Mesenchymal stem cell (in vitro differentiated cells and primary cell): ENCODE measurements around the gene PPP1CB.

ENCODE experiments used
- DNase-seq: peaks from one replicate; pipeline ENCODE4 v3.0.0-alpha.2; 2013
- H2AFZ ChIP-seq: one replicate; pipeline ENCODE4 v1.6.1; 2013; ENCODE audit warnings: low read depth, mild to moderate bottlenecking, control low read depth, inconsistent platforms, low read length, moderate library complexity
- H2AK5ac ChIP-seq: 2 replicates; pipeline ENCODE4 v1.6.1; 2013; ENCODE audit warnings: low read length, moderate library complexity, mild to moderate bottlenecking, inconsistent platforms; ENCODE audit not compliant: severe bottlenecking
- H2BK120ac ChIP-seq: one replicate; pipeline ENCODE4 v1.6.1; 2013; ENCODE audit warnings: low read depth, mild to moderate bottlenecking, inconsistent platforms, low read length, moderate library complexity
- H2BK12ac ChIP-seq, 2 experiments: one replicate each; pipeline ENCODE4 v1.6.1; 2013; ENCODE audit warnings: inconsistent platforms in 2 of 2, low read length in 2 of 2, mild to moderate bottlenecking in 2 of 2, moderate library complexity in 2 of 2, control low read depth in 1 of 2
- H2BK15ac ChIP-seq: one replicate; pipeline ENCODE4 v1.6.1; 2013; ENCODE audit warnings: mild to moderate bottlenecking, low read depth, inconsistent platforms; ENCODE audit not compliant: poor library complexity, severe bottlenecking
- H2BK5ac ChIP-seq: 2 replicates; pipeline ENCODE4 v1.6.1; 2013; ENCODE audit warnings: low read depth, mild to moderate bottlenecking, low read length, control low read depth, inconsistent platforms; ENCODE audit not compliant: poor library complexity, severe bottlenecking
- H3K14ac ChIP-seq, 2 experiments: one replicate each; pipeline ENCODE4 v1.6.1; 2013; ENCODE audit warnings: inconsistent platforms in 2 of 2, low read length in 2 of 2, control low read depth in 1 of 2, mild to moderate bottlenecking in 1 of 2, moderate library complexity in 1 of 2
- H3K18ac ChIP-seq, 2 experiments: one replicate each; pipeline ENCODE4 v1.6.1; 2013; ENCODE audit warnings: inconsistent platforms in 2 of 2, low read length in 2 of 2, control low read depth in 1 of 2, low read depth in 1 of 2, mild to moderate bottlenecking in 1 of 2
- H3K23ac ChIP-seq, 2 experiments: one replicate each; pipeline ENCODE4 v1.6.1; 2013; ENCODE audit warnings: inconsistent platforms in 2 of 2, low read length in 2 of 2, mild to moderate bottlenecking in 2 of 2, moderate library complexity in 2 of 2, control low read depth in 1 of 2
- H3K27ac ChIP-seq: 2 replicates; pipeline ENCODE4 v1.5.1; 2013; ENCODE audit warnings: mild to moderate bottlenecking, moderate library complexity, low read length, control low read depth, inconsistent platforms; ENCODE audit not compliant: poor library complexity, severe bottlenecking
- H3K27me3 ChIP-seq, 2 experiments: 2 replicates each; pipeline versions ENCODE4 v1.6.1 to v1.7.0; 2013; ENCODE audit warnings: low read length in 2 of 2, mild to moderate bottlenecking in 2 of 2, moderate library complexity in 2 of 2, control low read depth in 1 of 2, inconsistent platforms in 1 of 2; ENCODE audit not compliant: control insufficient read depth in 1 of 2, insufficient read depth in 1 of 2
- H3K36me3 ChIP-seq, 2 experiments: 2 replicates each; pipeline versions ENCODE4 v1.6.1 to v1.7.0; 2013; ENCODE audit warnings: low read length in 2 of 2, control low read depth in 1 of 2, inconsistent platforms in 1 of 2, low read depth in 1 of 2, mild to moderate bottlenecking in 1 of 2; ENCODE audit not compliant: insufficient read depth in 2 of 2, control insufficient read depth in 1 of 2
- H3K4ac ChIP-seq, 2 experiments: one replicate each; pipeline ENCODE4 v1.6.1; 2013; ENCODE audit warnings: inconsistent platforms in 2 of 2, low read length in 2 of 2, mild to moderate bottlenecking in 2 of 2, moderate library complexity in 2 of 2, control low read depth in 1 of 2, low read depth in 1 of 2
- H3K4me1 ChIP-seq: 2 replicates; pipeline ENCODE4 v1.6.1; 2013; ENCODE audit warnings: low read depth, low read length, control low read depth; ENCODE audit not compliant: control insufficient read depth, insufficient read depth
- H3K4me2 ChIP-seq: 2 replicates; pipeline ENCODE4 v1.6.1; 2013; ENCODE audit warnings: low read length, mild to moderate bottlenecking, inconsistent platforms; ENCODE audit not compliant: poor library complexity, severe bottlenecking
- H3K4me3 ChIP-seq, 2 experiments: 2 replicates each; pipeline versions ENCODE4 v1.5.1 to v1.7.0; 2013; ENCODE audit warnings: low read length in 2 of 2, mild to moderate bottlenecking in 2 of 2, control low read depth in 1 of 2, low read depth in 1 of 2; ENCODE audit not compliant: insufficient read depth in 1 of 2
- H3K79me1 ChIP-seq: replicated peaks from 2 replicates; pipeline ENCODE4 v1.6.1; 2013; ENCODE audit warnings: mild to moderate bottlenecking, control low read depth, low read length, inconsistent platforms; ENCODE audit not compliant: poor library complexity, severe bottlenecking
- H3K9ac ChIP-seq: 2 replicates; pipeline ENCODE4 v1.7.0; 2013; ENCODE audit warnings: mild to moderate bottlenecking, low read length, moderate library complexity
- H3K9me3 ChIP-seq: 2 replicates; pipeline ENCODE4 v1.7.0; 2013; ENCODE audit warnings: mild to moderate bottlenecking, low read length; ENCODE audit not compliant: control insufficient read depth
- H4K8ac ChIP-seq: one replicate; pipeline ENCODE4 v1.6.1; 2013; ENCODE audit warnings: inconsistent platforms, mild to moderate bottlenecking, low read length, moderate library complexity
- H4K91ac ChIP-seq: one replicate; pipeline ENCODE4 v1.6.1; 2013; ENCODE audit warnings: mild to moderate bottlenecking, low read length, inconsistent platforms
- WGBS: methylation state at CpG from one replicate; pipeline ENCODE4 v1.1.7; 2013; ENCODE audit warnings: mixed read lengths; 5-methylcytosine and 5-hydroxymethylcytosine counted together

Gene PPP1CB

GRCh38 chr2:28824207-28824606, 72.6 kb downstream of the PPP1CB start:
- no peak overlapping the region for H2BK5ac ChIP-seq
- 93% methylated on average over 2 of the region's 2 CpGs for whole genome bisulfite sequencing
- H2BK15ac ChIP-seq, result no peak overlapping the region
- no peaks in the 10 kb centered on the region for H3K79me1 ChIP-seq
- no peaks in the 10 kb centered on the region for H3K27me3 ChIP-seq
- no peaks in the 10 kb centered on the region for H3K4me1 ChIP-seq
- H3K9ac ChIP-seq, result no peak overlapping the region
- no peak overlapping the region for H3K4ac ChIP-seq
- H4K8ac ChIP-seq, result no peak overlapping the region
- H3K18ac ChIP-seq, result no peak overlapping the region
- H2AK5ac ChIP-seq, result no peak overlapping the region
- no peak overlapping the region for H3K23ac ChIP-seq
- no peak overlapping the region for H3K4me3 ChIP-seq
- no peak overlapping the region for H3K14ac ChIP-seq
- H3K9me3 ChIP-seq, result no peaks in the 10 kb centered on the region
- H2AFZ ChIP-seq, result no peak overlapping the region
- no peaks in the 10 kb centered on the region for H3K36me3 ChIP-seq
- H3K27ac ChIP-seq, result no peak overlapping the region
- DNase-seq, result no peak
- H3K4me2 ChIP-seq, result no peak overlapping the region
- H2BK12ac ChIP-seq, result no peak overlapping the region
- no peak overlapping the region for H4K91ac ChIP-seq
- H2BK120ac ChIP-seq, result no peak overlapping the region

DNA sequence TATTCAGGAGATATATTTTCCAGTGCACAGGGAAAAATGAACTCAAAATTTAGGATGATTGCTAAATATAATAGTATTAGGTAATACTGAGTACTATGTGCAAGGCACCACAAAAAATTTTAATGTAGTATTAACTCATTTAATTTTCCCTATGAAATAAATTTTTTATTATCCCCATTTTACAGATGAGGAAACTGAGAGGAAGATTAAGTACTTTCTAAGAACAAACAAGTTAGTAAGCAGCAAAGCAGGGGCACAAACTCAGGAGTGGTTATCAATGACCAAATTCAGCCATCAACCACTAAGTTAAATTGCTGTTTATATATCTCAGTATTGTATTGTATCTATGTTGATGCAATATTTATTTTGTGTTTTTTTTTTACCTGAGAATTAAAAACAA, 73.2 kb downstream of the PPP1CB start:
- H3K4me2 ChIP-seq, result no peak overlapping the region
- H3K14ac ChIP-seq, result no peak overlapping the region
- no peak overlapping the region for H3K18ac ChIP-seq
- H3K27me3 ChIP-seq, result no peaks in the 10 kb centered on the region
- no peak overlapping the region for H4K91ac ChIP-seq
- no peak overlapping the region for H2AK5ac ChIP-seq
- H3K27ac ChIP-seq, result no peak overlapping the region
- H3K4me3 ChIP-seq, result no peak overlapping the region
- no peak overlapping the region for H3K4ac ChIP-seq
- H2BK15ac ChIP-seq, result no peak overlapping the region
- no peaks in the 10 kb centered on the region for H3K36me3 ChIP-seq
- no peaks in the 10 kb centered on the region for H3K79me1 ChIP-seq
- H3K23ac ChIP-seq, result no peak overlapping the region
- no peak overlapping the region for H4K8ac ChIP-seq
- H3K9me3 ChIP-seq, result no peaks in the 10 kb centered on the region
- H3K9ac ChIP-seq, result no peak overlapping the region
- H2BK5ac ChIP-seq, result no peak overlapping the region
- H3K4me1 ChIP-seq, result no peaks in the 10 kb centered on the region
- no peak for DNase-seq
- no peak overlapping the region for H2BK12ac ChIP-seq
- no peak overlapping the region for H2BK120ac ChIP-seq
- H2AFZ ChIP-seq, result no peak overlapping the region

DNA sequence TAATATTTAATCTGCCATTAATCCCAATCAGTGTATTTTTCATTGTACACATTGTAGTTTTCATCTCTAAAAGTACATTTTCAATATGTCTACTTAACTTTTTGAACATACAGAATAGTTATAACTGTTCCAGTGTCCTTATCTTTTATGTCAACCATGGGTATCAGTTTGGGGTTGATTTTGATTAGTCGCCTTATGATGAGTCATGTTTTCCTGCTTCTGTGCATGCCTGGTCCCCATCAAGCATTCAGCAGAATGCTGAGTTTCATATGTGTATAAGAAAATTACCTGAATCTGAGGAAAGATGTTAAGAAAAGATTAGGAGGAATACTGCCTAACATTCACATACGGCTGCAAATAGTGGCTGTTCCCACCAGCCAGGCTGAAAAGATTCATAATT, 76.8 kb downstream of the PPP1CB start:
- Histone ChIP-seq H2BK15ac (no peak overlapping the region), H3K36me3 (no peaks in the 10 kb centered on the region), H3K4ac (no peak overlapping the region), H2BK5ac (no peak overlapping the region), H3K27ac (no peak overlapping the region), H3K4me2 (no peak overlapping the region), H3K4me3 (no peak overlapping the region), H4K91ac (no peak overlapping the region), H2BK120ac (no peak overlapping the region), H2AK5ac (no peak overlapping the region), H2BK12ac (no peak overlapping the region), H2AFZ (no peak overlapping the region), H3K4me1 (no peaks in the 10 kb centered on the region), H3K18ac (no peak overlapping the region), H3K9ac (no peak overlapping the region), H3K27me3 (no peaks in the 10 kb centered on the region), H4K8ac (no peak overlapping the region), H3K23ac (no peak overlapping the region), H3K9me3 (no peaks in the 10 kb centered on the region), H3K14ac (no peak overlapping the region), H3K79me1 (no peaks in the 10 kb centered on the region)
- 79% methylated on average over 2 of the region's 2 CpGs for WGBS
- DNase-seq, result no peak

DNA sequence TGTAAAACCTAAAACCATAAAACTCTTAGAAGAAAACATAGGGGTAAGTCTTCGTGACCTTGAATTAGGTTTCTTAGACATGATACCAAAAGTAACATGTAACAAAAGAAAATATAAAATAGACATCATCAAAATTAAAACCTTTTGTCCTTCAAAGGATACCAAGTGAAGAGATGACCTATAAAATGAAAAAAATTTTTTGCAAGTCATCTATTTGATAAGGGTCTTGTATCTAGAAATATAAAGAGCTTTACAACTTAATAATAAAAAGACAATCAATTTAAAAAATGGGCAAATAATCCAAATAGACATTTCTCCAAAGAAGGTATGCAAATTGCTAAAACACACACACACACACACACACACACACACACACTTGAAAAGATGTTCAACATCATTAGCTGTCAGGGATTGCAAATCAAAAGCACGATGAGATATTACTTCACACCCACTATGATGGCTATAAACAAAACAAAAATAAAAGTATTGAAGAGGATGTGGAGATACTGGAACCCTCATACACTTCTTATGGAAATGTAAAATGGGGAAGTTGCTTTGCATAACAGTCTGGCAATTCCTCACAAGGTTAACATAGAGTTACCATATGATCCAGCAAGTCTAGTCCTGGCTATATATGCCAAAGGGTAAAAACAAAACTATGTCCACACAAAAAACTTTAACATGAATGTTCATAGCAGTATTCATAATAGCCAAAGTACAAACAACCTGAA, 82.3 kb downstream of the PPP1CB start:
- H2BK12ac ChIP-seq, result no peak overlapping the region
- H3K14ac ChIP-seq, result no peak overlapping the region
- H3K9me3 ChIP-seq, result no peaks in the 10 kb centered on the region
- no peak overlapping the region for H2BK15ac ChIP-seq
- no peak overlapping the region for H2AK5ac ChIP-seq
- H4K91ac ChIP-seq, result no peak overlapping the region
- no peak overlapping the region for H3K27ac ChIP-seq
- no CpG with 5 or more reads among the region's 2 CpGs for WGBS
- H3K23ac ChIP-seq, result no peak overlapping the region
- no peak overlapping the region for H2BK120ac ChIP-seq
- no peak overlapping the region for H4K8ac ChIP-seq
- no peak overlapping the region for H3K18ac ChIP-seq
- no peaks in the 10 kb centered on the region for H3K79me1 ChIP-seq
- no peak overlapping the region for H3K4me2 ChIP-seq
- DNase-seq, result no peak
- no peaks in the 10 kb centered on the region for H3K27me3 ChIP-seq
- no peaks in the 10 kb centered on the region for H3K4me1 ChIP-seq
- H3K4me3 ChIP-seq, result no peak overlapping the region
- no peak overlapping the region for H2AFZ ChIP-seq
- no peaks in the 10 kb centered on the region for H3K36me3 ChIP-seq
- no peak overlapping the region for H3K4ac ChIP-seq
- no peak overlapping the region for H3K9ac ChIP-seq
- no peak overlapping the region for H2BK5ac ChIP-seq
